Natural killer cell (primary cell): ENCODE data around the gene MBNL1. TPM values are rescaled to one million over a fixed set of nuclear protein-coding genes. Genes with fewer than 3 reads are reported as not detected.

Experiments used
- ATAC-seq, 3 donors: fragments of 150-1000 bp in 2 of 3; fragments of 200-7000 bp in 1 of 3; cut with Tn5 transposase; 1 replicate in 1 of 3; 2 replicates in 2 of 3; pipeline ENCODE4 v1.10.0; 2021; ENCODE audit warnings: mild to moderate bottlenecking in 2 of 3, moderate library complexity in 2 of 3
- DNase-seq, 2 donors: peaks; one replicate each; pipeline versions ENCODE4 v3.0.0 to v3.0.0-alpha.2; 2013 to 2021; ENCODE audit warnings: mixed read lengths in 1 of 2
- H3K27ac ChIP-seq: one replicate; pipeline ENCODE4 v1.5.1; 2013; ENCODE audit warnings: mild to moderate bottlenecking, low read length
- H3K27me3 ChIP-seq: one replicate; pipeline ENCODE4 v1.6.1; 2013; ENCODE audit warnings: low read length; ENCODE audit not compliant: control insufficient read depth, insufficient read depth
- H3K36me3 ChIP-seq: one replicate; pipeline ENCODE4 v1.6.1; 2013; ENCODE audit warnings: low read length; ENCODE audit not compliant: control insufficient read depth, insufficient read depth
- H3K4me1 ChIP-seq: one replicate; pipeline ENCODE4 v1.6.1; 2013; ENCODE audit warnings: low read length; ENCODE audit not compliant: control insufficient read depth, insufficient read depth
- H3K4me3 ChIP-seq: one replicate; pipeline ENCODE4 v1.5.1; 2013; ENCODE audit warnings: low read length
- H3K9me3 ChIP-seq: one replicate; pipeline ENCODE4 v1.6.1; 2013; ENCODE audit warnings: low read length; ENCODE audit not compliant: control insufficient read depth, insufficient read depth
- H3K27ac Mint-ChIP-seq, 2 donors: one replicate each; pipeline ENCODE4 v1.8.0; 2022; ENCODE audit warnings: mild to moderate bottlenecking in 2 of 2, mixed read lengths in 2 of 2, moderate library complexity in 1 of 2
- H3K27me3 Mint-ChIP-seq, 2 donors: one replicate each; pipeline ENCODE4 v1.8.0; 2022; ENCODE audit warnings: low read depth in 2 of 2, mixed read lengths in 2 of 2
- H3K36me3 Mint-ChIP-seq: one replicate; pipeline ENCODE4 v1.8.0; 2022; ENCODE audit warnings: mixed read lengths
- H3K4me1 Mint-ChIP-seq, 2 donors: one replicate each; pipeline ENCODE4 v1.8.0; 2022; ENCODE audit warnings: mixed read lengths in 2 of 2
- H3K4me3 Mint-ChIP-seq: one replicate; pipeline ENCODE4 v1.8.0; 2022; ENCODE audit warnings: mild to moderate bottlenecking, moderate library complexity, mixed read lengths
- H3K9me3 Mint-ChIP-seq, 2 donors: one replicate each; pipeline ENCODE4 v1.8.0; 2022; ENCODE audit warnings: mixed read lengths in 2 of 2
- WGBS: methylation state at CpG from one replicate; pipeline ENCODE4 v1.1.7; 2013; ENCODE audit warnings: missing lambda C conversion rate; ENCODE audit not compliant: insufficient coverage; 5-methylcytosine and 5-hydroxymethylcytosine counted together
- intact Hi-C: fragments of 100-400 bp; cut with micrococcal nuclease; formaldehyde crosslinking; loops from one replicate; pipeline ENCODE4 v1.14.2; 2022
- total RNA-seq, 4 donors: library from RNA; stranded (reverse); fragments of 120-200 nt in 1 of 4; gene quantifications; one replicate each; pipeline versions ENCODE4 v1.2.3 to v1.2.4, GENCODE V29; 2013 to 2022
- TF ChIP-seq, protein P1 (sequence below): fragments of 200-600 bp; IDR thresholded peaks from one replicate; pipeline ENCODE4 v1.8.0; 2022; ENCODE audit warnings: antibody characterized with exemption

MBNL1 gene
- total RNA-seq, 3 donors from 2014 or later (not counting 1 experiment from before 2014, with no cell fraction given): 600 to 704 (median 607) TPM

DNA sequence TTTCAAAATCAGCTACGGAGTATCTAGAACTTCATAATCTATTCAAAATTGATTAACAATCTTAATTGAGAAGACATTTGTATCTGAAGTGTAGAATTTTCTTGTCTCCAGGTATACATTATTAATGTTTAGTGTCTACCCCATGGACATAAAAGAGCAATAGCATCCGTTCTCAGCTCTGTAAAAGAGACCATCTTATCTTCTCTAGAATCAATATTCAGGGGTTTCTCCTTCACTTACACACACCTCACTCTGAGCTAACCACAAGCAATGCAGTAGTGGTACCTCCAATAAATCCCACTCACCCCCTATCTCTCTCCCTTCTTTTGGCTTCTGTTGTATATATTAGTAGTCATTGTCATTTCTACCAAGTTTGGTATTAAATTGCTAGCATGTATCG is 16.2 kb downstream of the MBNL1 start:
- WGBS: 3% methylated on average over 2 of the region's 3 CpGs
- Histone ChIP-seq H3K4me1 (peaks cover 20% of the 10 kb centered on the region), H3K4me3 (no peak overlapping the region), H3K9me3 (no peaks in the 10 kb centered on the region), H3K27me3 (no peaks in the 10 kb centered on the region), H3K27ac (peak overlapping the region; percentile 47), H3K36me3 (no peaks in the 10 kb centered on the region)
- intact Hi-C loops: loop anchor here (5.0 kb wide), 1 partner anchor 37 kb away; no protein-coding TSS in a partner anchor
- Mint-ChIP-seq H3K4me3 (peak overlapping the region; percentile 74), H3K4me1 (peaks cover 81 to 87% of the 10 kb centered on the region in 2 donors), H3K36me3 (no peaks in the 10 kb centered on the region), H3K27me3 (no peaks in the 10 kb centered on the region), H3K27ac (peak overlapping the region; percentile 80 to 82), H3K9me3 (no peaks in the 10 kb centered on the region)
- ATAC-seq (peak; percentile 39 to 65 (median 62)), DNase-seq (peak in 1 of 2 donors; percentile 66)
- TF ChIP-seq, protein P1, sequence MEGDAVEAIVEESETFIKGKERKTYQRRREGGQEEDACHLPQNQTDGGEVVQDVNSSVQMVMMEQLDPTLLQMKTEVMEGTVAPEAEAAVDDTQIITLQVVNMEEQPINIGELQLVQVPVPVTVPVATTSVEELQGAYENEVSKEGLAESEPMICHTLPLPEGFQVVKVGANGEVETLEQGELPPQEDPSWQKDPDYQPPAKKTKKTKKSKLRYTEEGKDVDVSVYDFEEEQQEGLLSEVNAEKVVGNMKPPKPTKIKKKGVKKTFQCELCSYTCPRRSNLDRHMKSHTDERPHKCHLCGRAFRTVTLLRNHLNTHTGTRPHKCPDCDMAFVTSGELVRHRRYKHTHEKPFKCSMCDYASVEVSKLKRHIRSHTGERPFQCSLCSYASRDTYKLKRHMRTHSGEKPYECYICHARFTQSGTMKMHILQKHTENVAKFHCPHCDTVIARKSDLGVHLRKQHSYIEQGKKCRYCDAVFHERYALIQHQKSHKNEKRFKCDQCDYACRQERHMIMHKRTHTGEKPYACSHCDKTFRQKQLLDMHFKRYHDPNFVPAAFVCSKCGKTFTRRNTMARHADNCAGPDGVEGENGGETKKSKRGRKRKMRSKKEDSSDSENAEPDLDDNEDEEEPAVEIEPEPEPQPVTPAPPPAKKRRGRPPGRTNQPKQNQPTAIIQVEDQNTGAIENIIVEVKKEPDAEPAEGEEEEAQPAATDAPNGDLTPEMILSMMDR: no peak

DNA sequence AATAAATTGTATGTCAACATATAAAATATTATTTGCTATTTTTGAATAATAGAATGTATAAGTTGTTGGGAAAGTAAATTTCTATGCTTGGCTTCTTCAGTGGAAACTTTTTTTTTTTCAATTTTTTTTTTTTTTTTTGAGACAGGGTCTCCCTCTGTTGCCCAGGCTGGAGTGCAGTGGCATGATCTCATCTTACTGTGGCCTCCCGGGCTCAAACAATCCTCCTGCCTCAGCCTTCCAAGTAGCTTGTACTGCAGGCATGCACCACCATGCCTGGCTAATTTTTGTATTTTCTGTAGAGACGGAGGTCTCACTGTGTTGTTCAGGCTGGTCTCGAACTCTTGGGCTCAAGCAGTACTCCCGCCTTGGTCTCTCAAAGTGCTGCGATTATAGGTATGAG is 16.8 kb downstream of the MBNL1 start:
- DNase-seq (peak in 1 of 2 donors; percentile 33), ATAC-seq (peak in 1 of 3 donors; percentile 16)
- peaks cover 20% of the 10 kb centered on the region for H3K4me1 ChIP-seq
- Mint-ChIP-seq H3K36me3 (no peaks in the 10 kb centered on the region), H3K27ac (peak overlapping the region; percentile 80 to 82), H3K4me1 (peaks cover 81 to 87% of the 10 kb centered on the region in 2 donors), H3K4me3 (peak overlapping the region; percentile 77), H3K9me3 (no peaks in the 10 kb centered on the region), H3K27me3 (no peaks in the 10 kb centered on the region)
- H3K36me3 ChIP-seq: no peaks in the 10 kb centered on the region
- H3K9me3 ChIP-seq: no peaks in the 10 kb centered on the region
- no peak overlapping the region for H3K27ac ChIP-seq
- H3K4me3 ChIP-seq: no peak overlapping the region
- 70% methylated on average over 5 of the region's 5 CpGs for WGBS
- intact Hi-C loops: no loop called here
- TF ChIP-seq, protein P1: no peak
- no peaks in the 10 kb centered on the region for H3K27me3 ChIP-seq

DNA sequence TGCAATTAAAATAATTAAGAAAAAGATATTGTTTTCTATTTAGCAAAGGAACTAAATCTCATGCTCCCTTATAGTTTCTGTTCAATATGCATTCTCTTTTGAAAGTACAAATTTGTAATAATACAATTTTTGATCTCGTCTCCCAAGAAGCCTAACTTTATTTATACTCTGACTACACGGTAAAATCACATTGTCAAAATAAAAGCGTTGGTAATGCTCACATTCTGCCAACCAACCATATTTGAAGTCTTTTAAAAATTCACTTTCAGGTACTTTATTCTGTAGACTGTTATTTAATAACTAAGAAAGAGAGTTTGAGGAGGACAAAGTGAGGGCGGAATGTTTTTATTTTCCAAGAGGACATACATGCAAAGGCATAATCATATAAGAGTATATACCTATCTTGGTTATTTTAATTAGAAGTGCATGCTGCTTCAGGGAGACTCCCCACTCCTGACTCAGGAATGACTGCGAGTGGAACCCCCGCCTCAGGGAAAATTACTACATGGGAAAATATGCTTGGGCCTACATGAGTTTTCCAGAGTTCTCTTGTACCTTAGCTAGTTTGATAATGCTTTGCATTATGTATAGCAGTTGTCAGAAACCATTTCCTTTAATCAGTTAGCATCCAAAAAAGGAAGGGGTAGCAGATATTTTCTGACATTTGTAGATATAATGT is 19.3 kb downstream of the MBNL1 start:
- H3K27me3 ChIP-seq: no peaks in the 10 kb centered on the region
- TF ChIP-seq, protein P1: no peak
- Mint-ChIP-seq H3K27me3 (no peaks in the 10 kb centered on the region), H3K27ac (peak overlapping the region; percentile 80 to 84), H3K4me1 (peaks cover 80 to 89% of the 10 kb centered on the region in 2 donors), H3K36me3 (no peaks in the 10 kb centered on the region), H3K9me3 (no peaks in the 10 kb centered on the region), H3K4me3 (peak overlapping the region; percentile 63)
- no peaks in the 10 kb centered on the region for H3K36me3 ChIP-seq
- DNase-seq (no peak), ATAC-seq (no peak)
- WGBS: 87% methylated on average over 3 of the region's 6 CpGs
- no peak overlapping the region for H3K27ac ChIP-seq
- intact Hi-C loops: no loop called here
- H3K9me3 ChIP-seq: no peaks in the 10 kb centered on the region
- H3K4me3 ChIP-seq: no peak overlapping the region
- peaks cover 28% of the 10 kb centered on the region for H3K4me1 ChIP-seq
